NOMO-1 treated with dmso at 0.1 percent for 144 hours (cell line): ENCODE data around the gene CDH26.

Source experiments
- DNase-seq: peaks from one replicate; lab custom pipeline; 2025; ENCODE audit not compliant: unreplicated experiment; lab: John Stamatoyannopoulos, UW

Gene CDH26

DNA sequence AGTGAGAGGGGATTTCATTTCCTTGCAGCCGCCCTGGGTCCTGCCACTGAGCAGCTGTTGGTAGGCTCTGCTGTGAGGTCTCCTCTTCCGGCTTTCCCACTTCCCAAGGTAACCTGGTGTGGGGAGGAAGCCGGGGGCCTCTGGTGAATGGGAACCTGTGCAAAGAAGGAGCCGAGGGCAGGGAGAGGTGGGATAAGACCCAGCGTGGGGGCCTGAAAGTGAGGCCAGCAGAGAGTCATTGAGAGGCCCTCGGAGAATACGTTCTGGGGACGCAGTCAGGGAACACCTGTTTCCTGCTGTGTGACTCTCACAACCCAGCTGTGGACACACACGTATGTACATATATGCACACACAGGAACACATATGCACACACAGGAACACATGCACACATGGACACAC is 100.7 kb downstream of the CDH26 start:
- no peak for DNase-seq

- DNase-seq = no peak
Observed at GRCh38 chr20:60060006-60060557, 101.9 kb downstream of the CDH26 start.

GRCh38 chr20:60060593-60060992 is 102.4 kb downstream of the CDH26 start:
- DNase-seq = no peak

GRCh38 chr20:60062431-60063047 is 104.3 kb downstream of the CDH26 start:
- no peak for DNase-seq

DNA sequence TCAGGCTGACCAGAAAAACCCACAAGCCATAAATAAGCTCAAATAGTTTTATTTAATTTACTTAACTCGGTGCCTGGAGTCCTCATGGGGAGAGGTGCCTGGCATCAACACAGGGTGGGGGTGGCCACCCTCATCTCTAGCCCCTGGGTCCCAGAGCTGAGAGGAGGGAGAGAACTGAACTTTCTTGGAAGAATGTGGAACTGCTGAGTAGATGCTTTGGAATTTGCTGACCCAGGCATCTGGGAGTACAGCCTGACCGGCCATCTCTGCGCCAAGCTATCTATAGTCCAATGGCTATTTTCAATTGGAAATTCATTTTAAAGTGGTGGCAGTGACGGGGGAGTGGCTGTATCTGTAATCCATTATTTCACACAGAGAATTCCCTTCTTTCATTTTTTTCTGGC is 104.8 kb downstream of the CDH26 start:
- no peak for DNase-seq

- no peak for DNase-seq
Observed at GRCh38 chr20:60063739-60064380, 105.6 kb downstream of the CDH26 start.
